SU-DHL-6 (cell line): Measurements from ENCODE around the gene TNFRSF25.

Experiments
- H2AFZ ChIP-seq: fragments of 200-600 bp; sonication (generic); 2 replicates; pipeline ENCODE4 v1.6.1; 2014; ENCODE audit warnings: low read depth, mild to moderate bottlenecking, moderate library complexity, mixed read lengths, antibody characterized with exemption, low read length; ENCODE audit not compliant: severe bottlenecking
- H3F3A ChIP-seq: fragments of 200-600 bp; shearing (Covaris generic); 2 replicates; pipeline ENCODE4 v1.6.0; 2016; ENCODE audit warnings: antibody characterized with exemption, mild to moderate bottlenecking; ENCODE audit not compliant: insufficient read depth
- H3K27ac ChIP-seq: fragments of 200-600 bp; sonication (generic); 2 replicates; pipeline ENCODE4 v1.5.1; 2016; ENCODE audit warnings: low read depth, mild to moderate bottlenecking, low read length, moderate library complexity, mixed read lengths
- H3K27me3 ChIP-seq: fragments of 200-600 bp; sonication (generic), shearing (Covaris generic); 2 replicates; pipeline ENCODE4 v1.6.0; 2014; ENCODE audit warnings: mild to moderate bottlenecking, low read length
- H3K36me3 ChIP-seq: fragments of 200-600 bp; sonication (generic); 2 replicates; pipeline ENCODE4 v1.6.1; 2014; ENCODE audit warnings: mild to moderate bottlenecking, low read length, mixed read lengths
- H3K4me2 ChIP-seq: fragments of 300-600, 200-600 bp; shearing (Covaris generic), sonication (generic); 2 replicates; pipeline ENCODE4 v1.6.0; 2014; ENCODE audit warnings: low read length, low read depth, mild to moderate bottlenecking; ENCODE audit not compliant: poor library complexity, severe bottlenecking
- H3K4me3 ChIP-seq: fragments of 200-600 bp; sonication (generic); 2 replicates; pipeline ENCODE4 v1.5.1; 2014; ENCODE audit warnings: antibody characterized with exemption, low read length, mild to moderate bottlenecking, mixed read lengths; ENCODE audit not compliant: insufficient read depth, poor library complexity, severe bottlenecking
- H3K79me2 ChIP-seq: fragments of 200-600 bp; sonication (generic); 2 replicates; pipeline ENCODE4 v1.6.1; 2014; ENCODE audit warnings: mild to moderate bottlenecking, low read length, moderate library complexity; ENCODE audit not compliant: insufficient read depth
- H3K9ac ChIP-seq: fragments of 200-600 bp; sonication (generic); 2 replicates; pipeline ENCODE4 v1.7.0; 2014; ENCODE audit warnings: mild to moderate bottlenecking, low read length
- H3K9me2 ChIP-seq: fragments of 200-600 bp; sonication (generic); replicated peaks from 2 replicates; pipeline ENCODE4 v1.6.1; 2014; ENCODE audit warnings: low read length; ENCODE audit not compliant: insufficient read depth
- H3K9me3 ChIP-seq: fragments of 200-600 bp; sonication (generic); 2 replicates; pipeline ENCODE4 v1.6.1; 2014; ENCODE audit warnings: low read length, mixed read lengths; ENCODE audit not compliant: insufficient read depth
- H4K20me1 ChIP-seq: fragments of 200-600 bp; sonication (generic); 2 replicates; pipeline ENCODE4 v1.6.1; 2014; ENCODE audit warnings: low read depth, mild to moderate bottlenecking, antibody characterized with exemption, low read length, moderate library complexity, mixed read lengths
- CTCF ChIP-seq: fragments of 200-600 bp; sonication (generic); IDR thresholded peaks from one replicate; pipeline ENCODE4 v1.5.1; 2017; ENCODE audit warnings: antibody characterized with exemption, mild to moderate bottlenecking, low read length, moderate library complexity; ENCODE audit not compliant: insufficient read depth, poor library complexity, severe bottlenecking
- EZH2phosphoT487 ChIP-seq: fragments of 200-600 bp; sonication (generic), shearing (Covaris generic); conservative IDR thresholded peaks from 2 replicates; pipeline ENCODE4 v1.6.1; 2018; ENCODE audit warnings: mild to moderate bottlenecking, antibody characterized with exemption, low read length, moderate library complexity, mixed read lengths

Gene TNFRSF25

GRCh38 chr1:6461538-6462411 lies 4.2 kb downstream of the TNFRSF25 start:
- no peak for TF ChIP-seq EZH2phosphoT487
- TF ChIP-seq CTCF: no peak
- no peak overlapping the region for H3K27ac ChIP-seq
- no peaks in the 10 kb centered on the region for H3K9me2 ChIP-seq
- no peak overlapping the region for H3K9ac ChIP-seq
- H3K9me3 ChIP-seq: no peaks in the 10 kb centered on the region
- no peaks in the 10 kb centered on the region for H3K27me3 ChIP-seq
- H3K79me2 ChIP-seq: no peaks in the 10 kb centered on the region
- no peak overlapping the region for H3K4me2 ChIP-seq
- no peaks in the 10 kb centered on the region for H4K20me1 ChIP-seq
- H3F3A ChIP-seq: no peaks in the 10 kb centered on the region
- H3K36me3 ChIP-seq: no peaks in the 10 kb centered on the region
- no peak overlapping the region for H2AFZ ChIP-seq
- H3K4me3 ChIP-seq: no peak overlapping the region

- no peaks in the 10 kb centered on the region for H4K20me1 ChIP-seq
- H3K4me3 ChIP-seq: no peak overlapping the region
- H3K9me2 ChIP-seq: no peaks in the 10 kb centered on the region
- no peaks in the 10 kb centered on the region for H3K36me3 ChIP-seq
- no peak overlapping the region for H3K4me2 ChIP-seq
- H3K9me3 ChIP-seq: no peaks in the 10 kb centered on the region
- no peak overlapping the region for H3K27ac ChIP-seq
- no peak overlapping the region for H2AFZ ChIP-seq
- TF ChIP-seq EZH2phosphoT487 (no peak), CTCF (no peak)
- H3K27me3 ChIP-seq: no peaks in the 10 kb centered on the region
- no peaks in the 10 kb centered on the region for H3K79me2 ChIP-seq
- no peaks in the 10 kb centered on the region for H3F3A ChIP-seq
- H3K9ac ChIP-seq: no peak overlapping the region
These were observed 4.9 kb downstream of the TNFRSF25 start for GRCh38 chr1:6461051-6461530.

GRCh38 chr1:6460301-6461050 lies 5.5 kb downstream of the TNFRSF25 start:
- H3K9ac ChIP-seq: no peak overlapping the region
- no peak overlapping the region for H3K27ac ChIP-seq
- no peaks in the 10 kb centered on the region for H3K27me3 ChIP-seq
- H3K9me2 ChIP-seq: no peaks in the 10 kb centered on the region
- no peaks in the 10 kb centered on the region for H3K36me3 ChIP-seq
- no peak for TF ChIP-seq CTCF
- no peak for TF ChIP-seq EZH2phosphoT487
- H4K20me1 ChIP-seq: no peaks in the 10 kb centered on the region
- H3K9me3 ChIP-seq: no peaks in the 10 kb centered on the region
- H3K4me2 ChIP-seq: no peak overlapping the region
- no peaks in the 10 kb centered on the region for H3K79me2 ChIP-seq
- H3F3A ChIP-seq: no peaks in the 10 kb centered on the region
- no peak overlapping the region for H2AFZ ChIP-seq
- H3K4me3 ChIP-seq: no peak overlapping the region
